Prostate gland (tissue), 2 donors: ENCODE data around the gene FTH1. TPM values are rescaled to one million over a fixed set of nuclear protein-coding genes. Genes with fewer than 3 reads are reported as not detected.
A peak's percentile ranks its signal among the peaks of the same experiment; 100 is the strongest.

Experiments used
- DNase-seq: peaks from one replicate; pipeline ENCODE4 v3.0.0-alpha.2; 2019; ENCODE audit warnings: low spot score
- H3K27ac ChIP-seq, 2 donors: fragments of 200-600 bp; sonication (generic); 2 replicates each; pipeline ENCODE4 v1.5.1; 2017 to 2019
- H3K27me3 ChIP-seq: fragments of 200-600 bp; sonication (generic); replicated peaks from 2 replicates; pipeline ENCODE4 v1.5.1; 2019; ENCODE audit not compliant: insufficient read depth
- H3K36me3 ChIP-seq, 2 donors: fragments of 200-600 bp; sonication (generic); 1 replicate in 1 of 2; 2 replicates in 1 of 2; pipeline versions ENCODE4 v1.5.1 to v1.8.1; 2017 to 2019
- H3K4me1 ChIP-seq: fragments of 200-600 bp; sonication (generic); replicated peaks from 2 replicates; pipeline ENCODE4 v1.5.1; 2019
- H3K4me3 ChIP-seq, 2 donors: fragments of 200-600 bp; sonication (generic); 2 replicates each; pipeline ENCODE4 v1.5.1; 2017 to 2019
- H3K9me3 ChIP-seq: fragments of 200-600 bp; sonication (generic); 2 replicates; pipeline ENCODE4 v1.5.1; 2017
- CTCF ChIP-seq, 4 experiments: fragments of 200-600 bp in 2 of 4; fragments of 450-650 bp in 2 of 4; sonication (generic) in 2 of 4; IDR thresholded peaks; 1 replicate in 3 of 4; 2 replicates in 1 of 4; pipeline ENCODE4 v1.5.1; 2016 to 2019; ENCODE audit warnings: antibody characterized with exemption in 4 of 4, mild to moderate bottlenecking in 2 of 4, moderate library complexity in 2 of 4
- POLR2A ChIP-seq: fragments of 450-650 bp; IDR thresholded peaks from one replicate; pipeline ENCODE4 v1.6.1; 2016; ENCODE audit warnings: antibody characterized with exemption, mild to moderate bottlenecking
- POLR2AphosphoS5 ChIP-seq: sonication (generic); formaldehyde crosslinking; IDR thresholded peaks from one replicate; pipeline ENCODE4 v1.6.1; 2017; ENCODE audit warnings: antibody characterized with exemption
- WGBS: methylation state at CpG from one replicate; pipeline ENCODE4 v1.1.5; 2018; 5-methylcytosine and 5-hydroxymethylcytosine counted together
- intact Hi-C: fragments of 100-400 bp; cut with DNase I; formaldehyde crosslinking; loops from one replicate; pipeline ENCODE4 v1.14.2; 2022
- total RNA-seq, 2 donors: library from RNA; depleted of rRNA; stranded (reverse); fragments of >200 nt; gene quantifications; one replicate each; pipeline ENCODE4 v1.1.0, GENCODE V29; 2016

FTH1 gene
- total RNA-seq, 2 donors from 2014 or later = 1,344 to 1,560 TPM

GRCh38 chr11:61974766-61975631, 7.6 kb upstream of the FTH1 start:
- H3K4me3 ChIP-seq = no peak overlapping the region
- WGBS = 45% methylated on average over 14 of the region's 14 CpGs
- intact Hi-C loops = loop anchor here (5.0 kb wide), 1 partner anchor 158 kb away; the partner anchor contains the start of gene FADS1
- no peak for TF ChIP-seq POLR2A
- no peak for TF ChIP-seq CTCF (IDR thresholded peaks at IDR 0.05)
- TF ChIP-seq POLR2AphosphoS5 = peak; percentile 77
- no peaks in the 10 kb centered on the region for H3K27me3 ChIP-seq
- no peaks in the 10 kb centered on the region for H3K36me3 ChIP-seq
- peak overlapping the region; percentile 69 to 96 for H3K27ac ChIP-seq
- H3K4me1 ChIP-seq = peaks cover 33% of the 10 kb centered on the region
- H3K9me3 ChIP-seq = no peaks in the 10 kb centered on the region
- peak; percentile 60 for DNase-seq

- H3K4me1 ChIP-seq = peaks cover 33% of the 10 kb centered on the region
- intact Hi-C loops = loop anchor here (5.0 kb wide), 1 partner anchor 156 kb away; the partner anchor contains the start of gene FADS1
- no peaks in the 10 kb centered on the region for H3K9me3 ChIP-seq
- TF ChIP-seq POLR2A = no peak
- TF ChIP-seq POLR2AphosphoS5 = peak; percentile 50
- TF ChIP-seq CTCF (IDR thresholded peaks at IDR 0.05) = peak in 1 of 4 experiments; percentile 3
- no peaks in the 10 kb centered on the region for H3K27me3 ChIP-seq
- DNase-seq = peak; percentile 70
- H3K4me3 ChIP-seq = no peak overlapping the region
- whole genome bisulfite sequencing = 43% methylated on average over 9 of the region's 10 CpGs
- no peaks in the 10 kb centered on the region for H3K36me3 ChIP-seq
- H3K27ac ChIP-seq = peak overlapping the region; percentile 96
These were observed 6.2 kb upstream of the FTH1 start for GRCh38 chr11:61973476-61974162.

GRCh38 chr11:61972672-61973475, 5.4 kb upstream of the FTH1 start:
- DNase-seq = peak; percentile 69
- H3K4me3 ChIP-seq = no peak overlapping the region
- TF ChIP-seq POLR2AphosphoS5 (peak; percentile 89), CTCF (IDR thresholded peaks at IDR 0.05) (no peak)

GRCh38 chr11:61972112-61972671, 4.8 kb upstream of the FTH1 start:
- Histone ChIP-seq H3K4me1 (peaks cover 30% of the 10 kb centered on the region), H3K36me3 (no peaks in the 10 kb centered on the region), H3K27ac (peak overlapping the region; percentile 96), H3K9me3 (no peaks in the 10 kb centered on the region), H3K27me3 (no peaks in the 10 kb centered on the region), H3K4me3 (no peak overlapping the region)
- WGBS = 17% methylated on average over 7 of the region's 7 CpGs
- TF ChIP-seq CTCF (IDR thresholded peaks at IDR 0.05) (no peak), POLR2A (no peak), POLR2AphosphoS5 (no peak)
- intact Hi-C loops = loop anchor here (5.0 kb wide), 1 partner anchor 155 kb away; the partner anchor contains the start of gene FADS1
- DNase-seq = no peak

More at GRCh38 chr11:61972672-61973475, 5.4 kb upstream of the FTH1 start:
- Histone ChIP-seq H3K27me3 (no peaks in the 10 kb centered on the region), H3K4me1 (peaks cover 33% of the 10 kb centered on the region), H3K36me3 (no peaks in the 10 kb centered on the region), H3K9me3 (no peaks in the 10 kb centered on the region), H3K27ac (peak overlapping the region; percentile 96)
- WGBS = 30% methylated on average over 11 of the region's 11 CpGs
- intact Hi-C loops = loop anchor here (5.0 kb wide), 1 partner anchor 156 kb away; the partner anchor contains the start of gene FADS1
